ENCODE results near the gene RSPH10B.
"Not testable (repeated sequence)": the region's sequence is repeated elsewhere in the genome, so short reads cannot be mapped to it uniquely, and the experiment has no call there.

The RSPH10B gene

GRCh38 chr7:5926263-5926870, 44.1 kb downstream of the RSPH10B start:
- not testable (repeated sequence) for DNase-seq

GRCh38 chr7:5924630-5925029, 45.9 kb downstream of the RSPH10B start:
- DNase-seq: not testable (repeated sequence)

- not testable (repeated sequence) for DNase-seq
Measured at GRCh38 chr7:5924180-5924579, 46.3 kb downstream of the RSPH10B start.

- DNase-seq: not testable (repeated sequence)
Measured at GRCh38 chr7:5916529-5916928, 54.0 kb downstream of the RSPH10B start.

- DNase-seq: not testable (repeated sequence)
Measured at GRCh38 chr7:5908835-5909234, 61.7 kb downstream of the RSPH10B start.

- DNase-seq: not testable (repeated sequence)
Measured at GRCh38 chr7:5904726-5905125, 65.8 kb downstream of the RSPH10B start.

- not testable (repeated sequence) for DNase-seq
Measured at GRCh38 chr7:5903002-5903401, 67.5 kb downstream of the RSPH10B start.

- DNase-seq: peak; percentile 71
Measured at GRCh38 chr7:5898480-5899224, 71.8 kb downstream of the RSPH10B start, which contains the start of gene CCZ1. CCZ1 (plus strand) TSS chr7:5898733; CDS start chr7:5898800, 67 bp downstream.

GRCh38 chr7:5897369-5897919, 73.0 kb downstream of the RSPH10B start:
- not testable (repeated sequence) for DNase-seq

- DNase-seq: no peak
Measured at GRCh38 chr7:5892498-5892897, 78.0 kb downstream of the RSPH10B start.

- DNase-seq: not testable (repeated sequence)
Measured at GRCh38 chr7:5890244-5890643, 80.2 kb downstream of the RSPH10B start.

GRCh38 chr7:5888021-5888420, 82.5 kb downstream of the RSPH10B start:
- not testable (repeated sequence) for DNase-seq

- DNase-seq: not testable (repeated sequence)
Measured at GRCh38 chr7:5884431-5884830, 86.1 kb downstream of the RSPH10B start.

GRCh38 chr7:5880106-5880505, 90.4 kb downstream of the RSPH10B start:
- not testable (repeated sequence) for DNase-seq

- not testable (repeated sequence) for DNase-seq
Measured at GRCh38 chr7:5879591-5879990, 90.9 kb downstream of the RSPH10B start.
